OCI-LY3 (cell line): ENCODE results near the gene TRABD.

Source experiments
- CTCF ChIP-seq: fragments of 200-600, 300-600 bp; sonication (generic); IDR thresholded peaks from 2 replicates; pipeline ENCODE4 v1.5.1; 2014; ENCODE audit warnings: antibody characterized with exemption, low read length, low read depth
- EZH2phosphoT487 ChIP-seq: fragments of 200-600 bp; shearing (Covaris generic); IDR thresholded peaks from 2 replicates; pipeline ENCODE4 v1.6.1; 2018; ENCODE audit warnings: antibody characterized with exemption, mixed run types, low read depth

- no peak for TF ChIP-seq CTCF
- no peak for TF ChIP-seq EZH2phosphoT487
Observed at GRCh38 chr22:50192436-50193204, 6.9 kb downstream of the TRABD start.
